GM18526 (cell line): Measurements from ENCODE around the gene FSD1L.

Source experiments
- POLR2A ChIP-seq: IDR thresholded peaks from 3 replicates; pipeline ENCODE4 v1.6.1; 2011; ENCODE audit not compliant: insufficient read length; ENCODE audit errors: extremely low read depth

FSD1L gene

DNA sequence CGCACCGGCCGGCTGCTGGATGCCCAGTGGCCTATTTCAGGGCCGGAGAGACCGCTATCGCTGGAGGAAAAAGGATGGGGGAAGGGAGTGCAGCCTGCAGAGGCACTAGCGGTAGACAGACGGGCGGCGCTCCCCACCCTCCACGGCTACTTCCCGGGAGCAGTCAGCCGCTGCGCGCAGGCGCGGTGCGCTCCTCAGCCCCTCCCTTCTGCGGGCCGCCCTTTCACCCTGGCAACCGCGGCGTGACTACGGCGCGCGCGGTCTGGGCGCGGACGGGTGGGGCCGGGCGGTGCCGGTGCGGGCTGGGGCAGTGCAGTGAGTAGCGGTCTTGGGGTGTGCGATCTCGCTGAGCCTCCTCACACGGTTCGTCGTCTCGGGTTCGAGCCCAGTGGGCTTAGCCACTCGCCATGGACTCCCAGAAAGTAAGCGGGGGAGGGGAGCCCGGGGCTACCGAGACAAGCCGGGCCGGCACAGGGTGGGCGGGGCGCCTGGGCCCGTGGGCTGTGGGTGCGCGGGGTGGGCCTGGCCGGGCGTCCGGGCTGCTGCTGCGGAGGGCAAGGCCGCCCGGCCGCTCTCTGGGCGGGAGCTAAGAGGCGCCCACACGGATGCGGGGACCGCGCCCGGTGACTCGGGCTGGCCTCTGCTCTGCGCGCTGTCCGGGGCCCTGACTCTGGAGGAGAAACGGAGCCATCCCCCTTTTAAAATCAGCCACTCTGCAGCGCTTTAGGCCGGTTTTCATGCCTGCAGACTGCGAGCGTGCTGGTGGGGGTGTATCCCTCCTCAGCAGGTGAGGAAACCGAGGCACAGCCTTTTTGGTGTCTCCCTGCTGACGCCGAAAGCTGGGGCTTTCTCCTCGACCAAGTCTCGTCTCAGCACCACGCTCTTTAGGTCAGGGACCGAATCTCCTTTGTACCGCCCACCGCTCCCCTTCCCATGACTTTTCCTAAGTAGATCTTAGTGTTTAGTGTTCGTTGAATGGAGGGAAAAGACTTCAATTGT lies at the start of gene FSD1L:
FSD1L (plus strand) TSS at position 221 of the 999 bp plus-strand sequence; CDS start at position 408, 187 bp downstream.
- TF ChIP-seq POLR2A, result peak; percentile 68

DNA sequence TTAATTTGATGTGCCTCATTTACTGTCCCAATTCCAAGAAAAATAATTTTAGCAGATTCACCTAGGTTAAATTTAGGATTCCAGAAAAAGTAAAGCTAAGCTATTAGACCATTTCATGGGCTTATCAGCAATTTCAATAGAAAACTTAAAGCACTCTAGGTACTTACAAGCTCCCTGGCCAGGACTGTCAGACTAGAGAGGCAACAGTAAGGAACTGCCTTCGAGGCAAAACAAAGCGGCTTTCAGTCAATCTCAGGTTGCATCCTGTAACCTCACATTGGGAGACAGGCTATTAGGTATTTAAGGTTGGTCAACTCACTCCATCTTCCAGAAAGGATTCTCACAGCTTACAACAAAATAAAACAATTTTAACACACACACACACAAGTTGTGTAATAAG lies 48.7 kb upstream of the FSD1L start:
- TF ChIP-seq POLR2A, result no peak

GRCh38 chr9:105401651-105402050 lies 46.2 kb upstream of the FSD1L start:
- TF ChIP-seq POLR2A, result no peak

GRCh38 chr9:105403552-105404248 lies 44.1 kb upstream of the FSD1L start:
- no peak for TF ChIP-seq POLR2A

DNA sequence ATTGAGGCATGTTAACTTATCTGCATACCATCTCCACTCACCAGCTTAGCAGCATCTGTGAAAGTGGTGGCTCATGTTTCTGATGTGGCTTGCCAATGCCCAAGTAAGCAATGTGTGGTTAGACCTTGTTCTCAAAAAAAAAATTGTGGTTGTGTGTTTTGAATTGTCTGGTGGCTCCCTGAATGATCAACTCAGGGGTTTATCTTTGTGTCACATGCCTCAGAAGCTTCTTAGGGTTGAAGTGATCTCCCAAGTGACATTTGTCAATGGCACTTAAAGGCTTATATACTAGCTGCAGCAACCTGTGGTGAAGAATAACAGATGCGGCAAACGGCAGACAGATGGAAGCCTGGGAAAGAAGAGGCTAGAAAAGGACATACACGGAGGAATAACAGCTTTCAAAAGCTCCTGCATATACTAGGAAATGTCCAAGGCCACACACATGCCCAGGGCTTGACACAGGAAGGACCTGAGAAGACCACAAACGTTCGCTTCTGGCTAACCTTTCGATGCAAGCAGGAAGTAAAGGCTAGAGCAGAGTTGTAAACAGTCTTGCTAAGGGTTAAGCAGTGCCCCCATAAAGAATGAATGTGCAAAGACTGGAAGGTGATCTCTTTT lies 42.2 kb upstream of the FSD1L start:
- TF ChIP-seq POLR2A, result no peak

DNA sequence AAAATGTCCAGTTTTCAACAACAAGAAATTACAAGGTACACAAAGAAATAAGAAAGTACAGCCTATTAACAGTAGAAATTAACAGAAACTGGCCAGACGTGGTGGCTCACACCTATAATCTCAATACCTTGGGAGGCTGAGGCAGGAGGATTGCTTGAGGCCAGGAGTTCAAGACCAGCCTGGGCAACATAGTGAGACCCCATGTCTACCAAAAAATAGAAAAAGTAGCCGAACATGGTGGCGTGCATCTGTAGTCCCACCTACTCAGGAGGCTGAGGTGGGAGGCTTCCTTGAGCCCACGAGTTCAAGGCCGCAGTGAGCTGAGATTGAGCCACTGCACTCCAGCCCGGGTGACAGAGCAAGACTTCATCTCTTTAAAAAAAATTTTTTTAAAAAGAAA lies 41.5 kb upstream of the FSD1L start:
- TF ChIP-seq POLR2A, result no peak

- TF ChIP-seq POLR2A, result no peak
Observed at GRCh38 chr9:105413525-105413924, 34.3 kb upstream of the FSD1L start.

DNA sequence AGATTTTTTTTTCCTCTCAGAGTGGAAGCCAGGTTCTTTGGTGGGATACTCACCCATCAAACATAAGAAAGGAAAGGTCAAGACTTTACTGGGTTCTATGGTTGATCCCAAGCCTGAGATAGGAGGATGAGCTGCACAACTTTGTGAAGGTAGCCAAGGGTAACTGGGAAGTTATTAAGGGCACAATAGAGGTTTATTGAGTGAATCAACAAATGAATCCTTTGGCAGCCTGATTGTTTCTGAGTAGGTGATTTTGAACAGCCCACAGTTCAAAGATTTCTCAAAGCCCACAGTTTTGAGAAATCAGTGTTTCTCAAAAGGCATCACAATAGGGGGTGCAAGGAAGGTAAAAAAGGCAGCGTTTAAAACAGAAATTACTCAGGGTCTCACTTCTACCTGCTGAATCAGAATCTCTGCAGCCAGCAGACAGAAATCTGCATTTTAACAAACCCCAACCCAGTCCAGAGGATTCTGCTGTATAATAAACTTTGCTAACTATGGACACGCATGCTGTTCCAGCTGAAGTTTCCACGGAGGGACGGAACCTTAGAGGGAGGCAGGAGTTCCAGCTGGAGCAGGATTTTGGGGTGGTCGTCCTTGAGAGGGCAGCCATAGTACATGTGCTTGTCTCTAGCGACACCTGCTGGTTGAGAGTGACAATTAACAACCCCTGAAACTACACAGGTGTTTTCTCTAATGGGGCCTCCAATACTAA lies 32.7 kb upstream of the FSD1L start:
- no peak for TF ChIP-seq POLR2A

DNA sequence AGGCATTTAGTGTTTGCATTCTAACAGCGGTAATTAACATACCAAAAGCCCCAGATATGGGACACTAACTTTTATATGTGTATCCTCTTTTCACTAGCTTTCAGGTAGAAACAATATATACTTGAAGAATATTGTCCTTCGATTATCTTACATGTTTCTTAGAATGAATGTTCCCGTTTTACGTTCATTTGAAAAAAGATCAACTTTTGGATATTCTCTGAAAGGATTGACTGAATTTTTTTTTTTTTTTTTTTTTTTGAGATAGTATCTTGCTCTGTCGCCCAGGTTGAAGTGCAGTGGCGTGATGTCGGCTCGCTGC lies 32.2 kb upstream of the FSD1L start:
- TF ChIP-seq POLR2A, result no peak

DNA sequence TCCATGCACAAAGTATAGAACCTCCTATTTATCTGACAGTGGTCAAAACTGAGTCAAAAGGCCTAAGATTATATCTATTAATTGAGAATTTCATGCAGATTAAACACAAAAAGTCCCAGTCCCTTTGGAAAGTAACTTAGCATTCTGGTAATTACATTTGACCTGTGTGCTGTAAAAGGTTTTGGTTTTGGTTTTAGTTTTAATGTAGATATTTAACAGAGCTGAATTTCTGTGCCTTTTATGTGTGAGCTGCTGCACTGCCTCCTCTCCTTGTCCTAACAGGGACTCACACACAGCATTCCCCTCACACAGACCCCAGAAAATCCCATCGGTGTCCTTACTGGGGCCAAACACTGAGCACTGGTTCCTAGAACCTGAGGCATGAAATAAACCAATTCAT lies 31.0 kb upstream of the FSD1L start:
- TF ChIP-seq POLR2A, result no peak

GRCh38 chr9:105418588-105419500 lies 29.0 kb upstream of the FSD1L start:
- no peak for TF ChIP-seq POLR2A

DNA sequence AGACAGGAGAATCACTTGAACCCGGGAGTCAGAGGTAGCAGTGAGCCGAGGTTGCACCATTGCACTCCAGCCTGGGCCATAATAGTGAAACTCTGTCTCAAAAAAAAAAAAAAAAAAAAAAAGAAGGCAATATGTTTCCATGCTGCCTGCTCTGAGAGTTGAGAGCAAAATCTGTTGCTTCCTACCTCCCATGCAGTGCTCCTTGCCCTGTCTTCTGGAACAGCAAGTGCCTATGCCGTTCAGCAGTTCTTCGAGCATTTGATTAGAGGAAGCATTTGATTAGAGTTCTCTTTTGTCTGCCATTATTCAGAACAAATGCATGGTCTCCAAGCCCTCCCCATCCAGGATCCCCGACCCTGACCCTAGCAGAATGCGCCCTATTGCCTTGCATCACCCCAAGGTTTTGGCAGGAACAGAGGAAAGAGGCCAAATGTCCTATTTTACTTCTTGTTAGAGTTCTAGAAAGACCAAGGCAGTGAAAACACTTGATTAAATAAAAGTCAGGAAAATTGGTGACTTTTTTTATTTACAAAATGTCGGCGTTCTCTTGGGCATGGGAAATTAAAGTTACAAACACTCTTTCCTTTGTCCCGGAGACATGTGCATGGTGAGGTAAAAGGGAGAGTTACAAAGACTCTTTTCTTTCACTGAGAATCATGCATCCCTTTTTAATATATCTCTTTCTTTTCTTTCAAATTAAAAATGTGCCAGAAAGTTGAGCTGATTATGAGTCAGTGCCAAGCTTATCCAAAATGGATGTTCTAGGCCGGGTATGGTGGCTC lies 27.8 kb upstream of the FSD1L start:
- no peak for TF ChIP-seq POLR2A

DNA sequence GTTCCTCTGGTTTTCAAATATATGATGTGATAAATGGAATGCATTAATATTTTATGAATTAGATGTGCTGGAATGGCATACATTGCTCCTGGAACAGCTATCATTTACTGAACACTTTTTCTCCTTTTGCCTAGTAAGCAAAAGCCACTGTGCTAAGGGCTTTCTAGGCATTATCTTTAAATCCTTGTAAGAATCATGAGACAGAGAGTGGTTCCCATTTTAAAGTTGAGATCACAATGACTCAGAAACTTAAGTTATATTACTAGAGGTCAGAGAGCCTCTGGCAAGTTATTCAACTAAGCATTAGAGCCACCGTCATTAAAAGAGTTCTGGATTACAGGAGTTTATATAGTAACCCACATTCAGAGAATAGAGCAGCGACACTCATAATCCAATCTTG lies 26.7 kb upstream of the FSD1L start:
- no peak for TF ChIP-seq POLR2A
